Measurements from ENCODE around the gene TMEM86A. TPM values are rescaled to one million over a fixed set of nuclear protein-coding genes. Genes with fewer than 3 reads are reported as not detected.

The TMEM86A gene
- total and polyA plus RNA-seq, 2 of the 8 experiments (the other 6 are each of a cell fraction or from before 2014, with no cell fraction given): 1.5 to 1.7 TPM

DNA sequence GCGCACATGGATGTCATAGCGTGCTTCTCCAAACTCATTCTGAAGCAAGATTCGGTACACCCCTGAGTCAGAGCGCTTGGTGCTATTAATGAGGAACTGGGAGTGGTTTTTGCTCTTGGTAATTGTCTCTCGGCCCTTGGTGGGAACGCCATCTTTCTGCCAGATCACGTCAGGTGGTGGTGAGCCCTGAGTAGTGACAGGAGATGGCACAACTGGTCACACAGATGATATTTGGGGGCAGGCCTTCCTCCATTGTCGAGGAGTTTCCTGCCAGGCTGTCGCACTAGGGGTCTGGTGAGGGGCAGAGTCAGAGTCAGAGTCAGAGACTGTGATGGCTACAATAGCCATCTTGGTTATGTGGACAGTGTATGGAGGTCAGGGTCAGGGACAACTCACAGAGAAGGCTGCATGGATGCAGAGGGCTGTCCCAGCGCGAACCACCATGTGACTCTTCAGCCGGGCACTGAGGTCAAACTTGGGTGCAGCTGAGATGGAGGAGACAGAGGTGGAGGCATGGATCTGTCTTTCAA lies 9.3 kb downstream of the TMEM86A start (continued):
- no peak for TF ChIP-seq ZNF274 (IDR thresholded peaks at IDR 0.05; ENCODE audit: borderline replicate concordance, extremely low read depth, low read length)
- no peak for TF ChIP-seq KDM4A (IDR thresholded peaks at IDR 0.05; ENCODE audit: low read depth, low read length, severe bottlenecking)
- TF ChIP-seq, protein P1, sequence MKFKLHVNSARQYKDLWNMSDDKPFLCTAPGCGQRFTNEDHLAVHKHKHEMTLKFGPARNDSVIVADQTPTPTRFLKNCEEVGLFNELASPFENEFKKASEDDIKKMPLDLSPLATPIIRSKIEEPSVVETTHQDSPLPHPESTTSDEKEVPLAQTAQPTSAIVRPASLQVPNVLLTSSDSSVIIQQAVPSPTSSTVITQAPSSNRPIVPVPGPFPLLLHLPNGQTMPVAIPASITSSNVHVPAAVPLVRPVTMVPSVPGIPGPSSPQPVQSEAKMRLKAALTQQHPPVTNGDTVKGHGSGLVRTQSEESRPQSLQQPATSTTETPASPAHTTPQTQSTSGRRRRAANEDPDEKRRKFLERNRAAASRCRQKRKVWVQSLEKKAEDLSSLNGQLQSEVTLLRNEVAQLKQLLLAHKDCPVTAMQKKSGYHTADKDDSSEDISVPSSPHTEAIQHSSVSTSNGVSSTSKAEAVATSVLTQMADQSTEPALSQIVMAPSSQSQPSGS (IDR thresholded peaks at IDR 0.05; ENCODE audit: low read length): no peak
- no peak for TF ChIP-seq EP300 (IDR thresholded peaks at IDR 0.05; ENCODE audit: borderline replicate concordance in 1 of 2, low read depth in 2 of 2, low read length in 2 of 2)
- no peak for TF ChIP-seq GTF2F1 (IDR thresholded peaks at IDR 0.05; ENCODE audit: borderline replicate concordance, low read depth, low read length)
- TF ChIP-seq RFX5 (IDR thresholded peaks at IDR 0.05; ENCODE audit: borderline replicate concordance, low read depth, low read length): no peak
